Activated gamma-delta T cell treated with Interleukin-2 at 50 U/mL for 16 hours (primary cell): ENCODE results near the gene XKR3.
"Not testable (repeated sequence)": the region's sequence is repeated elsewhere in the genome, so short reads cannot be mapped to it uniquely, and the experiment has no call there.

Source experiments
- DNase-seq: peaks from one replicate; pipeline ENCODE4 v3.0.0-alpha.2; 2020

XKR3 gene

DNA sequence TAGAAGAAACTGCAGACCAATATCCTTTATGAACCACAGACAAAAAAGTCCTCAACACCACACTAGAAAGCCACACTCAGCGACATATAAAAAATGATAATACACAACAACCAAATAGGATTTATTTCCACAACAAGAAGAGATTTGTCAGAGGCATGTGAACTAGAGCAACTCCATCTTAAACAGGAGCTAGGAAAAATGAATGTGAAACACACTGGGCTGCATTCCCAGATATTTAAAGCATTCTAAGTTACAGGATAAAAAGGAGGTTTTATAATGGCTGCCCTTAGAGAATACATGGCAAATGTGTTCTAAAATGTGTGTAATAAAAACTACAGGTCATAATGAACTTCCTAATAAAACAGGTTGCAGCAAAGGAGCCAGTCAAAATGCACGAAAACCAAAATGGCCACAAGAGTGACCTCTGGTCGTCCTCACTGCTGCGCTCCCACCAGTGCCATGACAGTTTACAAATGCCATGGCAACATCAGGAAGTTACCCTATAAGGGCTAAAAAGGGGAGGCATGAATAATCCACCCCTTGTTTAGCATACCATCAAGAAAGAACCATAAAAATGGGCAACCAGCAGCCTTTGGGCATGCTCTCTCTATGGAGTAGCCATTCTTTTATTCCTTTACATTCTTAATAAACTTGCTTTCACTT, 21.8 kb downstream of the XKR3 start:
- DNase-seq: no peak

DNA sequence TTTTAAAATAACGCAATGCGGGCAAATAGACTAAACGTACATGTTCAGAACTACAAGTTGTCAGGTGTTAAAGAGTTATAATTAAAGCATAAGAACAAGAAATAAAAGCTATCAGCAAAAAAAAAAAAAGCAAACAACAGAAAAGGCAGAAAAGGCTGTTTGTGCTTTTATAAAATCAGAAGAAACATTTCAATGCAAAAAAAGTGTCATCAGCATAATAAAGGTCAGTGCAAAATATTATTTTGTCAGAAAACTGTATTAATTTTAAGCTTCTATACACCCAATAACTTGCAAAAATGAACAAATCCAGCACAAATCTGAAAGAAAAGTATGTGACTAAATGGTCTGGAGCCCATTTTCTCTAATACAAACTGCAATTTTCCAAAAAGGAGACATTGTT, 23.6 kb downstream of the XKR3 start:
- no peak for DNase-seq

DNA sequence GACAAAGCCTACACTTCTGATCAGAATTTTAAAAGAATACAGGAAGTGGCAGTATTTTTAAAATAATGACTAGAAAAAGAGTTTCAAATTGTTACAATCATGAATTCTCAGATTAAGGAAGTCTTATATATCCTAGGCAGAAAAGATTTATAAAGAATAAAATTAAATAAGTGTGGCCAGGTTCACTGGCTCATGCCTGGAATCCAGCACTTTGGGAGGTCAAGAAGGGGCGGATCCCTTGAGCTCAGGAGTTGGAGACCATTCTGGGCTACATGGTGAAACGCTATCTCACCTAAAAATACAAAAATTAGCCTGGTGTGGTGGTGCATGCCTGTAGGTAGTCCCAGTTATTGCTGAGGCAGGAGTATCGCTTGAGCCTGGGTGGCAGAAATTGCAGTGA, 24.1 kb downstream of the XKR3 start:
- no peak for DNase-seq

DNA sequence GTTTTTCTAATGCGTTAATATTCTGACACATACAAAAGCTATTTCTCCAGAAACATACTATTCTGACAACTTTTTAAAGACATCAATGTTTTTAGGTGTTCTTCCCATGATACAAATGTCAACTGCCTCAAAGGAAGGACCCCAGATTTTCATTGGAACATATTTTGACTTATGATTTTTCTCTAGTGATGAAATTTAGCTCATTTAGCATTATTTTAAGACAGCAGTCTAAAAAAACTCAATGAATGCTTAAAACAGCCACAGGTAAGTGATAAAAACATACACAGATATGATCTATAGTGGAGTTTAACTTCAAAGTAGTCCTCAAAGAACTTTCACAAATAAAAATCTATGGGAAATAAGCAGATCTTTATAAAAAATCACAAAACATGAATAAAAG, 24.9 kb downstream of the XKR3 start:
- DNase-seq: no peak

DNA sequence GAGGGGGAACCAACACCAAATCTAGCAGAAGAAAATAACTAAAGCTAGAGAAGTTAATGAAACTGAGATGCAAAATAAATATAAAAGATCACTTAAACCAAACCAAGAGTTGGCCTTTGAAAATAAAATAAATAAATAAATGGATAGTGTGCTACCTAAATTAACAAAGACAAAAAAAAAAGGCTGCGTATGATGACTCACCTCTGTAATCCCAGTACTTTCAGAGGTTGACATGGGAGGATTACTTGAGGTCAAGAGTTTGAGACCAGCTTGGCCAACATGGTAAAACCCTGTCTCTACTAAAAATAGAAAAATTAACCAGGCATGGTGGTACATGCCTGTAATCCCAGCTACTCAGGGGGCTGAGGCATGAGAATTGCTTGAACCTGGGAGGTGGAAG, 29.7 kb downstream of the XKR3 start:
- not testable (repeated sequence) for DNase-seq

DNA sequence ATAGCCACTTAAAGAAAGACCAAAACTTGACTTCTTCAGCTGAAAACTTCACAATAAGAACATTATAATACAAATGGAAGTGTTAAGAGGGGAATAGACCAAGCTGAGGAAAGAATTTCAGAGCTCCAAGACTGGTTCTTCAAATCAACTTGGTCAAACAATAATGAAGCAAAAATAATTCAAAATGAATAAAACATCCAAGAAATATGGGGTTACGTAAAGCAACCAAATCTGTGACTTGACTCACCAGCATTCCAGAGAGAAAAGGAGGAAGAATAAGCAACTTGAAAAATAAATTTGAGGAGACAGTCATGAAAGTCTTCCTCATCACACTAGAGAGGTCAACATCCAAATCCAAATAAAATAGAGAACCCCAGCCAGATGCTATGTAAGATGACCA, 31.4 kb downstream of the XKR3 start:
- DNase-seq: no peak

DNA sequence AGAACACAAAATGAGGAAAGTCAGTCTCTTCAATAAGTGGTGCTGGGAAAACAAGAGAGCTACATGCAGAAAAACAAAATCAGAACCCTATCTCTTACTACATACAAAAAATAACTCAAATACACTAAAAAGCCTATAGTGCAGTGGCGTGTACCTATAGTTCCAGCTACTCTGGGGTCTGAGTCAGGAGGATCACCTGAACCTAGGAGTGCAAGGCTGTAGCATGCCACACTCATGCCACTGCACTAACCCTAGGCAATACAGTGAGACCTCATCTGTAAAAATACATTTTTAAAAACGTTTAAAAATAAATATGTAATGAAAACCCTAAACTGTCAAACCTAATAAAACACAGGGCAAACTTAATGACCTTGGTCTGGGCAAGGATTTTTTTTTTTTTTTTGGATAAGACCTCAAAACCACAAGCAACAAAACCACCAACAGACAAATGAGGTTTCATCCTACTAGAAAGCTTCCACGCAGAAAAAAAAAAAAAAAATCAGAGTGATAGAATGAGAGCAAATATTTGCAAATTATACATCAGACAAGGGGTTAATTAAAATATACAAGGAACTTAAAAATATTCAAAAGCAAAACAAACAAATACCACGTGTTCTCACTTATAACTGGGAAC, 35.2 kb downstream of the XKR3 start:
- no peak for DNase-seq

DNA sequence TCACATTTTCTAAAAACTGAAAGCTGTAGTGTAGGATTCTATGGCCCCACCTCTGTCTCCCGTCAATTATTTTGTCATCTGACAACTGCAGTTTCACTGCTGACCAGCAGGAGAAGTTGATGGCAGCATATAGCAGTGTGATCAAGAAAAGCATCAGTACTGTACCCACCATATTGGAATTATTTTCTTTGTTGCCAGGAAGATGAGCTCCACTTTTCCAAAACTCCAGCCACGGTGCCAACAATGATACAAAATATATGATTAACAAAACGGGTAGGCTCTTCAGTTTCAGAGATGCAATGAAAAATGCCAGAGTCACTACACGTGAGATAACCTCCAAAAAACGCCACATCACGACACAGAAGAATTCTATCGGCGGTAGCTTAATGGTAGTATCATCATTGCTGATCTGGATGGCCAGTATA, 41.3 kb downstream of the XKR3 start:
- DNase-seq: no peak

DNA sequence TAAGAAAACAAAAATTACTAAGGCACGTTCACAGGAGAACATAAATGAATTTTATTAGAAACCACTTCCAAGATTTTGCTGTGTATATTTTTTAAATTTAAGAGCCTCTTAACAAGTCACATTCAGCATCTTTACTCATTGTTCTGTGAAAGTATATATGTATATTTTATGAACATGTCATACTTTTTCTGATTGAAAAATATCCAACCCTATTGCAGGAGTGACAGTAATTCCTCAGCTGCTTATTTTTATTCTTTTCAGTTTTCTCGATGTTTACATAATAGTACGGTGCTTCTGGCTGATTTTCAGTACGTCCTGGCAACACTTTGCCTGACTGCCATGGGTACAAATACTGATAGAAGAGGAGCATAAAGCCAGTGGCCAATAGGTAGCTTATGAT, 41.8 kb downstream of the XKR3 start:
- no peak for DNase-seq

DNA sequence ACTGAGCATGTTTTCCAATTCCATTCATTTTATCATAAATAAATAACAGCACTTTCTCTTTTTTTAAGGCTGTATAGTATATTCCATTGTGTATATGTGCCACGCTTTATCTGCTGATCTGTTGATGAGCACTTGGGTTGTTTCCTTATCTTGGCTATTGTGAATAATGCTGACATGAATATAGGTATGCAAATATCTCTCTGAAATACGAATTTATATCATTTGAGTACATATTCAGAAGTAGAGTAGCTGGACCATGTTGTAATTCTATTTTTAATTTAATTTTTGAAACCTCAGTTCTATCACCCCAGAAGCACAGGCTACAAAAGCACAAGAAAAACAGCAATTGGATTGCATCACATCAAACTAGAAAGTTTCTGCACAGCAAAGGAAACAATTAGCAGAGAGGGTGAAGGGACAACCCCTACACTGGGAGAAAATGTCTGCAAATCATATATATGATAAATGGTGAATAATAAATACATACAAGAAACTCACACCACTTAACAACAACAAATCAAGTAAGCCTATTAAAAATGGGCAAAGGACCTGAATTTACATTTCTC, 43.4 kb downstream of the XKR3 start:
- DNase-seq: no peak

DNA sequence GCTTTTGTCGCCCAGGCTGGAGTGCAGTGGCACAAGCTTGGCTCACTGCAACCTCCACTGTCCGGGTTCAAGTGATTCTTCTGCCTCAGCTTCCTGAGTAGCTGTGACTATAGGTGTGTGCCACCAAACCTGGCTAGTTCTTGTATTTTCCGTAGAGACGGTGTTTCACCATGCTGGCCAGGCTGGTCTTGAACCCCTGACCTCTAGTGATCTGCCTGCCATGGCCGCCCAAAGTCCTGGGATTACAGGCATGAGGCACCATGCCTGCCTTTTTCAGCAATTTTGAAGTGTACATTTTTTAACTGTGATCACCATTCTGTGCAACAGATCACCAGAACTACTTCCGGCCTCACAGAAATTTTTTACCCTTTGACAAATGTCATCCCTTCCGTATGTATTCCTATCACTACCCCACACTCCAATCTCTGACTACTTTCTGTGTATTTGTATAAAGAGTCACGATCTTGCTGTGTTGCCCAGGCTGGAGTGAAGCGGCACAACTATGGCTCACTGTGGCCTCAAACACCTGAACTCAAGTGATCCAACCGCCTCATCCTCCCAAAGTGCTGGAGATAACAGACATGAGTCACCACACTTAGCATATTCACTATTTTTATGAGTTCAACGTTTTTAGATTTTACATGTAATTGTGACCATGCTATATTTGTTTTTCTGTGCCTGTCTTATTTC, 44.0 kb downstream of the XKR3 start:
- no peak for DNase-seq

DNA sequence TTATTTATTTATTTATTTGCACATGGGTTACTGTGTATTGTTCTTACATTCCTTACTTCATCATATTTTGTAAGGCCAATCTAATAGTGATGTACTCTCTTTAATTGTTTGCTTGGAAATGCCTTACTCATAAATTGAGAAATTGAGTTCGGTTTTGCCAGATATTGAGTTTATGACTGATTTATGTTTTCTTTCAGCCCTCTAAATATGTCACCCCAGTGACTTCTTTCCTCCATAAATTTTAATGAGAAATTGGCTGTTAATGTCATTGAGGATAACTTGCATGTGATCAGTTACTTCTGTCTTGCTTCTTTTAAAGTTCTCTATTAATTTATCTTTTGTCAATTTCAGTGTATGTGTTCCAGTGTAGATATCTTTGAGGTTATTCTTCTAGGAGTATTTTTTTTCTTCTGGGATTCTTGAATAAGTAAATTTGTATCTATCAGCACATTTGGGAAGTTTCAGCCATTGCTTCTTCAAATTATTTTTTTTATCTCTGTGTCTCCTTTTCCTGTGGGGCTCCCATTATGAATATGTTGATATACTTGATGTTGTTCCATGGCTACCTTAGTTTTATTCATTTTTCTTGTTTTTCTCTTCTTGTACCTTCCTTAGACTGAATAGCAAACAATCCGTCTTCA, 47.8 kb downstream of the XKR3 start:
- DNase-seq: no peak

DNA sequence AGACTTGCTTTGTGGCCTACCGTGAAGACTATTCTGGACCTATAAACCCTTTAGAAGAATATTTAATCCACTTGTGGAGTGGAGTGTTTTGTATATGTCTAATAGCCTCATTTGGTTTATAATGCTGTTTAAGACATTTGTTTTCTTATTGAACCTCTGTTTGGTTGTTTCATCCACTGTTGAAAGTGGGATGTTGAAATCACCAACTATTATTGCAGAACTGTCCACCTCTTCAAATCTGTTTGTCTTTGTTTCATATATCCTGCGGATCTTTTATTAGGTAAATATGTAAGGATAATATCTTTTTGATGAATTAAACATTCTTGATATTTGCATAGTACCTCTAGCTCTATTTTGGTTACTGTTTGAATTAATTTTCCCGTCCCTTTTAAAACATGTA, 49.1 kb downstream of the XKR3 start:
- no peak for DNase-seq

DNA sequence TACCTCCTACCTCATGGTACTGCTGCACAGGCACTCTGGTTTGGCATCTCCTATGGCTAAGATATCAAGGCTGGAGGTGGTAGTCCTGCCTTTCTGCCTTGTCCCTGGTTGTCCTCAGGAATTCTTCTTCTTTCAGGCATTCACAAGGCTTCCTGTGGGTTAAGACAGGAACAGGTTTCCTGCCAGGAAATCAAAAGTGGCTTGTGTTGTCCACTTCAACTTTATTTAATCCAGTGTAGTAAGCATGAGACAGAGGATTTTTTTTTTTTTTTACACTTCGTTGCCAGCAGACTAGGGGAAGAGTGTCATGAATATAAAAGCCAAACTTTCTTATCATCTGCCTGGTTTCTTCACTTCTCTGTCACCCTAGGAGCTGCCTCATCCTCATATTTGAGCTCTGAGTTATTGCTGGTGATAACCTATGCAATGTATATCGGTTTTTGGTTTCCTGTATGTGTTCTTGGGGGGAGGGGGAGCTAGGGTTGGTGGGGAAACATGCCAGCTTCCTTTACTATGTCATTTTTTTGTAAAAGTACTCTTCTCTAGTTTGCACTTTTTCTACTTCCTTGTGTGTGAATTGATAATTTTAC, 50.2 kb downstream of the XKR3 start:
- no peak for DNase-seq

DNA sequence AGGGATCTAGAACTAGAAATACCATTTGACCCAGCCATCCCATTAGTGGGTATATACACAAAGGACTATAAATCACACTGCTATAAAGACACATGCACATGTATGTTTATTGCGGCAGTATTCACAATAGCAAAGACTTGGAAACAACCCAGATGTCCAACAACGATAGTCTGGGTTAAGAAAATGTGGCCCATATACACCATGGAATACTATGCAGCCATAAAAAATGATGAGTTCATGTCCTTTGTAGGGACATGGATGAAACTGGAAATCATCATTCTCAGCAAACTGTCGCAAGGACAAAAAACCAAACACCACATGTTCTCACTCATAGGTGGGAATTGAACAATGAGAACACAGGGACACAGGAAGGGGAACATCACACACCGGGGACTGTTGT, 53.6 kb downstream of the XKR3 start:
- not testable (repeated sequence) for DNase-seq

DNA sequence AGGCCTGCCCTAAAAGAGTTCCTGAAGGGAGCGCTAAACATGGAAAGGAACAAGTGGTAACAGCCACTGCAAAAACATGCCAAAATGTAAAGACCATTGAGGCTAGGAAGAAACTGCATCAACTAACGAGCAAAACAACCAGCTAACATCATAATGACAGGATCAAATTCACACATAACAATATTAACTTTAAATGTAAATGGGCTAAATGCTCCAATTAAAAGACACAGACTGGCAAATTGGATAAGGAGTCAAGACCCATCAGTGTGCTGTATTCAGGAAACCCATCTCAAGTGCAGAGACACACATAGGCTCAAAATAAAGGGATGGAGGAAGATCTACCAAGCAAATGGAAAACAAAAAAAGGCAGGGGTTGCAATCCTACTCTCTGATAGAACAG, 57.3 kb downstream of the XKR3 start:
- DNase-seq: not testable (repeated sequence)

DNA sequence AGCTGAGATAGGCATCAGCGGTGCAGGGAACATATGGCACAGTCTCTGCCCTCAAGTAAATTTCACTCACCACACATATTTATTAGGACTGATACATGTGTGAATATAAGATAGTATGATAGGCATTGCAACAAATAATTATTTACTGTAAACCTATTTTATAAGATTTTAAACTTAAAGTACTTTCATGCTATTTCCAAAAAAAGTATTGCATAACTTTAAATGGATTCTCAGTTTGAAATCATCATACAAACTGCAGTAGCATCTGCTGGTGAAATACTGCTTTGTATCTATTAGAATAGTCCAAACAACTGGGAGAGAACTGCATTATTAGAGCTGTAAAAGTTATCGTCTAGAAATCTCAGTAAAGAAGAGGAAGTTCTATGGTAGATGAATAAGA, 63.0 kb downstream of the XKR3 start:
- not testable (repeated sequence) for DNase-seq

DNA sequence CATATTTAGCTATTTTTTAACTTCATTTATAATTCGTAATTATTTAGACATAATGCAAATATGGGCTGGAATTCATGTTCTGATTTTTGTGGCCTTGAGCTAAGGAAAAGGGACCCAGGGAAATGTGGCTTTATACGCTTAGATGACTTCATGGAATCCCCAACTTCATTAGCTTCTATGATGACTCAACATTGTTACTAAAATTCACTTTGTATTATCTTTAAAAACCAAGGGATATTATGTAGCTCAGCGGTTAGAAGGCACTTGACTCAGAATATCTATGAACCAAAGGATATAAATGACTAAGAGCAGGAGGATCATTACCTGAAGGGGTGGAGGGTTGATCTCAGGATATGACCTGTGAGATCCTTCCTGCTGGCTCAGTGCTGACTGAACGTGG, 64.8 kb downstream of the XKR3 start:
- DNase-seq: not testable (repeated sequence)

DNA sequence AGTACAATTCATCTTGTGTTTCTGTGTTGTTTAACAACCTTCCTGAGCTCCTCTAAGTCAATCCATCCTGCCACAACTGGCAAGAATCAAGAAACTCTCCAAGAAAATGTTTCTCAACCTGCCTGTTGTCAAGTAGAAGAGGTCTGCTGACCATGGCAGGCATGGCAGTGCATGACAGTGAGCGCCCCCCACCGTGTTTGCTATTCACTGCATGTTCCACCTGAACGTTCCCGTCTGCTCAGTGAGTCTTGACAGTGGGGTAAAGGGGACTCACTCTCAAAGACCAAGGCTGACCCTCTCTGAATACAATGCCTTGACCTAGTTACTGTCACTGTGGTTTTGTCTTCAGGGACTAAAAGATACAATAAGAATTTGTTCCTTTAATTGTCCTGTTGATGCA, 75.9 kb downstream of the XKR3 start:
- not testable (repeated sequence) for DNase-seq

DNA sequence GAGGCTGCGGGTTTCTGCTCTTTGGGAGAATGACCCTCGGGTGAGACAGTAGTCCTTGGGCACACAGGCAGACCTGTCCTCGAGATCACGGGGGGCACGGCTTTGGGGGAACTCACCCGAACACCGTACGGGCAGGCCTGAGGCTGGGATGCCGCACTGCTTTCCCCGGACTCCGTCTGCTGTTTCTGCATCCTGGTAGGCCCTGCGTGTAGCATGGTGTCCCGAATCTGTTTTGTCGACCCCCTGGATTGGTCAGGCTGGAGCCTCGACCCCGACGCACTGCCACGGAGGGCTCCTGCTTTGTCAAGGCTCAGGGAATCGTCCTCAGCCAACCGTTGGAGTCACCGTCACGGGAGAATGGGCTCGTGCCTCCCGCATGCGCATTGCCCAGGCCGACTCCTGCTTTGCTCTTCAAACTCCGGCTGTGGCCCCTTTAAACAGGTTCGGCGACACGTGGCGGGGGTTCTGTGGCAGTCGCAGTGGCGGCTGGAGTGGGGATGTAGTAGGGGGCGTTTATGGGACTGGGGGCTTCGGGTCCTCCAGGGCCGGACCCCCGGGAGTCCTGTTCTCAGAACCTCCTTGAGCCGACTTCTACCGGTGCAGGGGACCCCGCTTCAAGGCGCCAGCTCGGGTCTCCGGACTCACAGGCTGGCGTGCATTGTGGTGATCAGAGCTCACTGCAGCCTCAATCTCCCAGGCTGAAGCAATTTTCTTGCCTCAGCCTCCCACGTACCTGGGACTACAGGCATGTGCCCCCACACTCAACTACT, 76.9 kb downstream of the XKR3 start:
- not testable (repeated sequence) for DNase-seq

DNA sequence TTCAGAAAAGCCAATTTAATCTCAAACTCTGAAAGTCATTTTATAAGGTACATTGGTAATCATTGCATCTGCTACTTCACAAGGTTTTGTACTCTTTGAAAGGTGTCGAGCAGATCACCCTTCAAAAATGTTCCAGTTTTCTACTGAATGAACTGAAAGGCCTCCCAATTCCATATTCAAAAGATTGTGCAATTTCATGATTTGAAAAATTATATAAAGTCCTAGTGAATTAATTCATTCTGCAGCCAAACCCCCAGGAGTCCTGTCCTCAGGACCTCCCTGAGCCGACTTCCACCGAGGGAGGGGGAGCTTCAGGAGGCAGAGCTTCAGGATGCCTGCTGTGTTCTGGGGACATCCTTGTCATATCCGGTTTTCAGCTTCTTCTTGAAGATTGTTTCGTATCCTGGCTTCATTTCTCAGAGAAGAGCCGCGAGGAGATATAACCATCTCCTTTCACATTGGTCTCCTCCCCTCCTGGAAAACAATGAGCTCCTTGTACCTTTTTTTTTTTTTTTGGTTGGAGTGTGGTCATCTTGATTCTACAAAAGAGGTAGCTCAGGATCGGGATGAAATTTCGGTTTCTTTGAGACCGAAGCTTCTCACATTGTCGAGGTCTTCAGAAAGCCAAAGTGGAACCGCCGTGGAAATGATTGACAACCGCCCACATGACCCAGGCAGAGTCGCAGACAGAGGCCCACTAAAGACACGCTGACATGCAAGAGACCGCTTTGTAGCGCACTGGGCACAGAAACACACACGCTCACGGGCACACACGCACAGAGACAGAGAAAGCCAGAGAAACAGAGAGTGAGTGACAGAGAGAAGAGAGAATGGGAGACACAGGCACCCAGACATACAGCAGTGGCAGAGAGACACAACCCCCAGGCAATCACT, 77.7 kb downstream of the XKR3 start:
- not testable (repeated sequence) for DNase-seq
